Kidney tubule cell (primary cell): ENCODE results near the gene INIP.
"Not testable (repeated sequence)": the region's sequence is repeated elsewhere in the genome, so short reads cannot be mapped to it uniquely, and the experiment has no call there.

ENCODE experiments used
- DNase-seq: peaks from one replicate; pipeline ENCODE4 v3.0.0-alpha.2; 2018; ENCODE audit warnings: low spot score

The INIP gene

DNA sequence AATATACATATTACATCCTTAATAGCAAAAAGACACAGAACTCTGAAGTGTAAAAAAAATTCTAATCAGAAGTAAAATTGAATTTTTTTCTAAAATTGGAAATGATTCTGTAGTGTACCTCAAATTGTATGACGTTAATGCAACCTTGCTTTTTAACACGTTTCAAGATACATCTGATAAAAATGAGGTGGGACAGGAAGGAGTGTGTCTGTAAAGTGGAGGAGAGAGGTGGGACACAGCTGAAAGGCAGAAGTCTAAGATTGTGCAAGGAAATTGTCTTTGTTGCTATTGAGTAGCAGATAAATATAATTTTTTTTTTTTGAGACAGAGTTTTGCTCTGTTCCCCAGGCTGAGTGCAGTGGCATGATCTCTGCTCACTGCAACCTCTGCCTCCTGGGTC is 17.0 kb upstream of the INIP start:
- no peak for DNase-seq

DNA sequence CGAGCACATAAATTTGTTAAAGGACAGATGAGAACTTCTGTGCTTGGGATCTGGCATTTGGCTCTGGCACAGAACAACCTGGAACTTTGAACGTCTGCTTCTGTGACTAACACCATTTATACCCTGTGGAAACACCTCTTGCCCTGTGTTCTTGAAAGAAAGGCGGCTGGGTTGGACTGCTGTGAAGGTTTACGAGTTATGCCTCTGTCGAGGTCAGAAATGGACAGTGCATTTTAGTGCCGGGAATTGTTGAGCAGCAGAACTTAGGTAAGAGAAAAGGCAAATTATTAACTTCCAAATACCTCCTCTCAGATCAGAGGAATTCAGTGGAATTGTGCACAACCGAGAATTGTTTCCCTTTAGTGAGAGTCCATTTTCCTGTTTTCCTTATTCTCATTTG is 14.1 kb upstream of the INIP start:
- peak; percentile 79 for DNase-seq

DNA sequence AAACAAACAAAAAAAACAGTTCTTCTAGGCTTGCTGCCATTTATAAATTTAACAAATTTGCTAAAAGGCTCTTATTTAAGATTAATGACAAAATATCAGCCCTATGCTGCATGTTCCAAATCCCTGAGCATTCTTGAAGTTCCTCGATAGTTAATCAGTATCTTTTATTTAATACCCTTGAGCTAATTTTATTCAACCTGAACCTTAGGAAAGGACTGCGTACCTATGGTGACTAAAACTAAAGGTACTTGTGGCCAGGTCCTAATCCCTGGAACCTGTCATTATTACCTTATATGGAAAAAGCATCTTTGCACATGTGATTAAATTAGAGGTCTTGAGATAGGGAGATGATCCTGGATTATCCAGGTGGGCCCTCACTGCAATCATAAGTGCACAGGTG is 10.5 kb upstream of the INIP start:
- DNase-seq: peak; percentile 79

DNA sequence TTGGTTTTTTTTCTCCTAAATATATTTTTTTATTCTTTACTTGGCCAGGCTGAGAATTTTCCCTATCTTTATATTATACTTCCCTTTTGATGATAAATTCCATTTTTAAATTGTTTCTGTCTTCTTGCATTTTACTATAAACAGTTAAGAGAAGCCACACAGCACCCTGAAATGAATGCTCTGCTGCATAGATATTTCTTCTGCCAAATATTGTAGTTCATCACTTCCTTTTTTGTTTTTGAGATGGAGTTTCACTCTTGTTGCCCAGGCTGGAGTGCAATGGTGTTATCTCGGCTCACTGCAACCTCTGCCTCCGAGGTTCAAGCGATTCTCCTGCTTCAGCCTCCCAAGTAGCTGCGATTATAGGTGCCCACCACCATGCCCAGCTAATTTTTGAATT is 8.5 kb upstream of the INIP start:
- no peak for DNase-seq

DNA sequence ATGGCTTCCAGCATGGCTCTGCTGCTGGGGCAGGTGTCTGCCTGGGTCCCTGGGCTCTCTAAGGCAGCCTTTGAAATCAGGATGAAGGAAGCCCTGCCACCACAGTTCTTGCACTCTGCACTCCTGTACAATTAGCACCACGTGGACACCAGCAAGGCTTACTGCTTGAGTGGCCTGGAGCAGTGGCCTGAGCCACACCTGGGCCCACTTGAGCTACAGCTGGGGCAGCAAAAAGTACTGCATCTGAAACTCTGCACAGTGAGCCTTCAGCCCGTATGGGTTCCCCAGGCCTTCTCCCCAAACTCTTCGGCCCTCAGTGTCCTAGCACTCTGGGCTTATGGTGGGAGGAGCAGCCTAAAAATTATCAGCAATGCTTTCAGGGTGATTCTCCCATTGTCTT is 8.0 kb upstream of the INIP start:
- no peak for DNase-seq

DNA sequence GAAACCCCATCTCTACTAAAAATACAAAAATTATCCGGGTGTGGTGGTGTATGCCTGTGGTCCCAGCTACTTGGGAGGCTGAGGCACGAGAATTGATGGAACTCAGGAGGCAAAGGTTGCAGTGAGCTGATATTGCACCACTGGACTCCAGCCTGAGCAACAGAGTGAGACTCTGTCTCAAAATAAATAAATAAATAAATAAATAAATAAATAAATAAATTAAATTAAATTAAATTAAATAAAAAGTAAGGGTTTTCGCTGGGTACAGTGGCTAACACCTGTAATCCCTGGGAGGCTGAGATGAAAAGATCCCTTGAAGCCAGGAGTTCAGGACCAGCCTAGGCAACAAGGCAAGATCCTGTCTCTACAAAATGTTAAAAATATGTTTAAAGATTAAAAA is 4.8 kb upstream of the INIP start:
- not testable (repeated sequence) for DNase-seq

DNA sequence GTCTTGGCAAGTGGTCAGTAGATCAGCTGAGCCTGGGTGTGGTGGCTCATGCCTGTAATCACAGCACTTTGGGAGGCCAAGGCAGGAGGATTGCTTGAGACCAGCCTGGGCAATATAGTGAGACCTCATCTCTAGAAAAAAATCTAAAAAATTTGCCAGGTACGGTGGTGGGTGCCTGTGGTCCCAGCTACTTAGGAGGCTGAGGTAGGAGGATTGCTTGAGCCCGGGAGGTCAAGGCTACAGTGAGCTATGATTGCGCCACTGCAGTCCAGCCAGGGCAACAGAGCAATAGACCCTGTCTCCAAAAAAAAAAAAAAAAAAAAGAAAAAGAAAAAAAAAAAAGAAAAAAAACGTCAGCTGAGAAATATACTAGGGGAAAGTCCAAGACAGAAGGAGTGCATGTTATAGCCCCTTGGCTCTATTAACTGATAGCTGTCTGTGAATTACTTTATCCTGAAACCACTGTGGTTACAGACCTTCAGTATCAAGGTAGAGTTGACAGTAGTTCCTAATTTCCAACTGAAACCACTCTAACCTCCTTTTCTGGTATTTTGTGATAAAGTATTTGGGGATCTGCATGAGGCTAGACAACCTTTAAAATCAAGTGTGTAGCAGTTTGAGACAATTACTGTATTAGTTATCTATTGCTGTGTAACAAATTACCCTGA is 2.3 kb upstream of the INIP start:
- DNase-seq: no peak

DNA sequence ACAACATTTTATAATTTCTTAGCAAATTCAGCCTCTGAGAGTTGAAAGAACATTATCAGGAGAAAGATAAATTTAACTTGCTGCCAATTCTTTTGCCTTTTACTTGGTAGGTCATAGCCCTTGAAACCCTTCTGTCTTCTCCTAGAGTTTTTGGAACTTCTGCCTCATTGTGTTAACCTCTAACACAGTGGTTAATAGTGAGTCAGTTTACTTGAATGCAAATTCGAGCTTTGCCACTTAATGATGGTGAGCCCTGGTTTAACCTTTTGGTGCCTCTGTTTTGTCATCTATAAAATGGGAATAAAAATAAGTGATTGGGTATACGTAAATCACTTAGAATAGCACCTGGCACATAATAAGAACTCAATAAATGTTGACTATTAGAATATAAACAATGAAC is 1.8 kb upstream of the INIP start:
- peak; percentile 22 for DNase-seq

DNA sequence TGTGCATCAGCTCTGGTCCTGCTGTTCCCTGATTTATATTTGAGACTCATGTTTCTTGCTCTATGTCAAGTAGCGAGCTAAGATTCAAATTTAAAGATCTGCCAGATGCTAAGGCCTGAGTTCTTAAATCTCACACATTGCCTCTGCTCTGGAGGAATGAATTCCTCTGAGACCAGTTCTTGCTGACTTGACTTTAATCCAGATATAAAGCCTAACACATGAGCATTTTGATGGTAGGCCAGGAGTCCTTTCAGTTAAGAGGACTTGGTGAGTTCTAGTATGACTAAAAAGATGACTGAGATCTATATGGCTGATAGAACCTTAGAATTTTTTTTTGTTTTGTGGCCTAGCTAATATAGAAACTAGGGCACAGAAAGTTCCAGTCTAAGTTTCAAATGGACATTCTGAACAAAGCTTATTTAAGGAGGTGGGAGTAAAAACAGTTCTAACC is 1.3 kb upstream of the INIP start:
- DNase-seq: no peak

DNA sequence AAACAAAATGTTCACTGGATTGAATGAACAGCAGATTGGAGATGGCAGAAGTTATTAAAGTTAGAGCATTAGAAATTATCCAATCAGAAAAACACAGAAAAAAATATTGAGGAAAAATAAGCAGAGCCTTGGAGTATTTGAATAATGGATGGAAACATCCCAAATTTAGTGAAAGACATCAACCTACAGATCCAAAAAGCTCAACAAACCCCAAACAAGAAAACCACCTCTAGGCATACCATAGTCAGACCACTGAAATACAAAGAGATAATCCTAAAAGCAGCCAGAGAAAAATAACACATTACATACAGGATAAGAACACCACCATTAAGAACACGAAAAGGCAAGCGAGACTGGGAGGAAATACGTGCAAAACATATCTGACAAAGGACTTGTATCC is 5.2 kb downstream of the INIP start:
- DNase-seq: no peak

DNA sequence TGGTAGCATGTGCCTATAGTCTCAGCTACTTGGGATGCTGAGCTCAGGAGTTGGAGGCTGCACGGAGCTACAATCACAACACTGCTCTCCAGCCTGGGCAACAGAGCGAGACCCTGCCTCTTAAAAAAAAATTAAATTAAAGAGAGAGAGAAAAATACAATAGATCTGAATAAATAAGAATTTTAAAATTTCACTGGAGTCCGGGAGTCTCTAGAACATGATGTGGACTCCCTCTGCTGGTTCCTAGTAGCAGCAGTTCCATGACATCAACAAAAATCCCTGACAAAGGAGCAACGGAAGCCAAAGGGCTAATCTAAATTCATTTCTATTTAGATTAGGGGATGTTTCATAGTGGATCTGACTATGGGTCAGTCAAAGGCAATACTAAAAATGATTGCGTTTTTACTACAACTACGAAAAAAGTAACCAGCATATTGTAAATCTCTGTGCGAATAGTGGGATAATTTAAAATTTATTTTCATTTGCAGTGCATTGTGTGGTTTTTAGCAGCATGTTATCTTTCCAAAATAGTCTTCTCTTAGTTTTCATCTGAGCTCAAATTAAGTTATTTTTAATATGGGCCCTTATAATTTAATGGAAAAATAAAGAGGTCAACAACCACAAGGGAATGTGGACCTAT is 6.7 kb downstream of the INIP start:
- peak; percentile 47 for DNase-seq

DNA sequence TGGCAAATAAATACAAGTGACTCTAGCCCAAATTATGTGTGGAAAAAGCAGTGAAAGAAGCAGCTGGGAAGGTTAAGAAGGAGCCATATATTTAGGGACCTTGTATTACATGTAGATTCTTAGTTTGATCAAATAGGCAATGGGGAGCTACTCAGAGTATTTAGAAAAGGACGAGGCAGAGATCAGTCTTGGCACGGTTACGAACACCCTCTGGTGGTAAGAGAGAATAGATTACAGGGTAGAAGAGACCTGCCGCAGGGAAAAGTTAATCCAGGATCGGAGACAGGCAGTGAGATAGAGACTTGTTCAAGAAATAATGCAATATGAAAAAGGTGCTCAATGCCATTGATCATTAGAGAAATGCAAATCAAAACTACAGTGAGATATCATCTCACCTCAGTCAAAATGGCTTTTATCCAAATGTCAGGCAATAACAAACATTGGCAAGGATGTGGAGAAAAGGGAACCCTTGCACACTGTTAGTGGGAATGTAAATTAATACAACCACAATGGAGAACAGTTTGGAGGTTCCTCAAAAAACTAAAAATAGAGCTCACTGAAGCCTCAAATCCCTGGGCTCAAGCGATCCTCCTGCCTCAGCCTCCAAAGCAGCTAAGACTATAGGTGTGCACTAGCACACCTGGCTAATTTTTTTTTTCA is 12.0 kb downstream of the INIP start:
- peak; percentile 58 for DNase-seq

DNA sequence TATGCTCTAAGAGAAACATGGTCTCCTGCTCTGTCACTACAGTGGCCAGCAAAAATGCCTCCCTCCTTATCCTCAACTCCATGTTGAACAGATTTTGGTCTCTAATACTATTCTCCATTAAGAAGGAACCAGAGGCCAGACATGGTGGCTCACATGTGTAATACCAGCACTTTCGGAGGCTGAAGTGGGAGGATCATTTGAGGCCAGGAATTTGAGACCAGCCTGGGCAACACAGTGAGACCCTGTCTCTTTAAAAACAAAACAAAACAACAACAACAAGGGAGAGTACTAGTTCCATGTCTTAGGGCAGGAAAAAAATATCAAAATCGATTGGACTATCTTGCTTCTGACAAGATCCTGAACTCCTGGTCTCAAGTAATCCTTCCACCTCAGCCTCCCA is 14.6 kb downstream of the INIP start:
- DNase-seq: no peak

DNA sequence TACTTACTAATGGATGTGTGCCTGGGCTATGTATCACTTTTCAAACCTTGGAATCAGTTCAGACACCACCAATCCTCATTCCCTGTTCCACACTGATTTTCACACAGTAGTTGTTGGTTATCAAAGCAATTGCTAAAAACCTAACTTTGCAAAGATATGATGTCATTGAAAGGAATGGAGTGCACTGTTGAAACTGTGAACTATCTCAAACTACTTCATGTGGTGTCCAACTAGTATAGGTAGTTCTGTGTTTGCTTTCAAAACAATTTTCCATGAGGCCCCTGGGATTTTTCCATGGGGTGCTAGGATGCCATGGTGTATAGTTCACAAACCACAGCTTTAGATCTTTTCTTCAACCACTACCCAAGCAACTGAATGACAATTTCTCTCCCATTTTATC is 17.8 kb downstream of the INIP start:
- DNase-seq: no peak

DNA sequence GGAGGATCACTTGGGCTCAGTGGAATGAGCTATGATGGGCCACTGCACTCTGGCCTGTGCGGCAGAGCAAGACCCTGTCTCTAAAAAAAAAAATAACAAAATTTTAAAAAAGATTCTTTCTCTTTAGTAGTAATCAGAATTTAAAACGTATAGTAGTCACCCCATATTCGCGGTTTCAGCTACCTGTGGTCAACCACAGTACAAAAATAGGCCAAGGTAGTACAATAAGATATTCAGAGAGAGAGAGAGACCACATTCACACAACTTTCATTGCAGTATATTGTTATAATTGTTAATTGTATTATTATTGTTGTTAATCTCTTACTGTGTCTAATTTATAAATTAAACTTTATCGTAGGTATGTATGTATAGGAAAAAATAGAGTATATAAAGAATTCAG is 18.7 kb downstream of the INIP start:
- DNase-seq: no peak

DNA sequence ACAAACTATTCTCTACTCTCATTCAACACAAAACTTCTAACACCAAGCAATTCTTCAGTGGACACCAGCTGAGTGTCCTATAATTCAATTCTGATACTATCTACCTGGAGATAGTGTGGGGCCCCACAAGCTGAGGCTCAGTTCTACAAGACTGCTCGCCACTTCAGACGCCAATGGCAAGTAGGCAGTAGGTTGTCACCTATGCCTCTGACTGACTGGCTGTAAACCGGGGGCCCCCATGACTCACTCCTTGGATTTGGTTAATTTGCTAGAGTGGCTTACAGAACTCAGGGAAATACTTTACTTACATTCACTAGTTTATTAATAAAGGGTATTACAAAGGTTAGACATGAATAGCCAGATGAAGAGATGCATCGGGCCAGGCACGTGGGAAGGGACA is 21.5 kb downstream of the INIP start:
- no peak for DNase-seq

DNA sequence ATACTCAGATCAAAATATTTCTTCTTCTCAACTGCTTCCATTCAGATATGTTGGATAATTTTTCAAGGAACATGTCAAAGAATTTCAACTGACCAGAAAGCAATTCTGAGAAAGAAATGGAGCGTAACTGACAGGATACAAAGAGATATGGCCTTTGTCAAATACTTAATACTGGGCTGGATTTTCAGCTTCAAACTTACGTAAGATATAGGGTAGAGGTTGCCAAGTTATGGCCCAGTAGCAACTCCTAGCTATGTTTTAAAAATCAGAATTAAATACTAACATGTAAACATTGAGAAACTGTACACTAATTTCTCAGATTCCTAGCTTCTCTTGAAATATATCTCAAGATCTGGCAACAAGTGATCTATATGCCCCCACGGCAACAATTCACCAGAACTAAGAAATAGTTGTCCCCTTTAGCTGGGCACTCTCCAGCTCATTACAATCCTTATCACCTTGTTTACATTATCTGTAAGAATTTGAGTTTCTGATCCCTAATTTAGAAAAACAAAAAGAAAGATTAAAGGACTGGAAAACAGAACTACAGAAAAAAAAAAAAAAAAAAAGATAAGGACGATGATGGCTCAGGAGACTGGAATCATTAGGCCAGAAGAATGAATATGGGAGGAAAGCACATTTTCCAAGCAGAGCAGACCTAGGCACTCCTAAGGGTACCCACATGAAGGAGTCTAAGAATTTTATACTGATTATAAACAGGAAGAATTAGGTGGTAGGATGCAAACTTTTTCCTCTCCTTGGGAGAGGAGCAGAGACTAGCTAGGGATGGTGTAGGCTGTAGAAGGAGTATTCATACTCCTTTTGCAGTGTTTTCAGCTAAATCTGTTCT is 23.0 kb downstream of the INIP start:
- no peak for DNase-seq

DNA sequence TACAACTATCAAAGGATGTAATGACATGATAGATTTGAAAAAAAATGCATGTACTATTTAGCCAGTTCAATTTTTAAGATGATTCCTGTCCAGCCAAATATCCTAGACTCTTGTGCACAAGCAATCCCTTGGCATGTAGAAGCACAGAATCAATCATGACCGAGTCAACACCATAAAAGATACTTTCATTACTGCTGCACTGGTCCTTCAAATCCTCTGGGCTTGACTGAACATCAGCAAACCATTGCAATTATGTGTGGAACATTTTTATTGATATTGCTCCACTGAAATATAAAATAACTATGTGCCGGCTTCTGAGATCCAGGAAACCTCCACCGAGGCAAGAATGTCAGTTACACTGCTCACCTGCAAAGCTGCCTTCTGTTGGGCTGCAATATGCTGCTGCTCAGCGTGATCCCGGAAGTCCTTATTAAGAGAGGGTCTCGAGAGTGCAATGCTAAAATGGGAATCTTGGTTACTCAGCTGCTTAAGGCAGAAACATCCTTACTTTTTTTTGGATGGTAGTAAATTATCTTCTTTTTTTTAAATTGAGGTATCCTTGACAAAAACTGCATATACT is 28.7 kb downstream of the INIP start:
- DNase-seq: no peak

DNA sequence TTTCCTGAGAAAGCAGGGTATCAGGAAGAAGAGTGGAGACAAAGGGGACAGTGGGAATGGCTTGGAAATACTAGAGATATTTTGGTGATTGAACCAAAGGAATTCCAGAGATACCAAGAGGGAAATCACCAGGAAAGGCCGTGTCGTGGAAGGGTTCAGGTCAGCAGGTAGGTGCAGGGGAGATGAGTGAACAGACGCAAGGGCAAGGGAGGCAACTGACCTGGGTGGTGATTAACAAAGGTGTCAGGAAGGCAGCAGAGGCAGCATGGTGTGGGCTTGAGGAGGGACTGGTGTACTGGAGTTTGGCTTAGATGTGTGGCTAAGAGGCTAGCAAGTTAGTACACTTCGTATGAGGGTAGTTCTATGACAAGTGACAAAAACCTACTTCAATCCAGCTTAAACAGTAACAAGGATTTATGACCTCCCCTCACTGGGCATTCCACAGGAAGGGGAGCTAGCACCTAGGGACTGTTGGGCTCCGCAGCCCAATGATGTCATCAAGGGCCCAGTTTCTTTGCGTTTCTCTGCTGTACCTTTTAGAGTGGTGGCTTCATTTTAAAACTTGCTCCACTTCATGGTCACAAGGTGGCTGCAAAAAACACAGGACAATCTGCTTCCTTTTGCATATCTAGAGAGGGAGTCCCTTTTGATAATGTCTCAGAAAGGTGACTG is 37.0 kb downstream of the INIP start:
- peak; percentile 63 for DNase-seq

DNA sequence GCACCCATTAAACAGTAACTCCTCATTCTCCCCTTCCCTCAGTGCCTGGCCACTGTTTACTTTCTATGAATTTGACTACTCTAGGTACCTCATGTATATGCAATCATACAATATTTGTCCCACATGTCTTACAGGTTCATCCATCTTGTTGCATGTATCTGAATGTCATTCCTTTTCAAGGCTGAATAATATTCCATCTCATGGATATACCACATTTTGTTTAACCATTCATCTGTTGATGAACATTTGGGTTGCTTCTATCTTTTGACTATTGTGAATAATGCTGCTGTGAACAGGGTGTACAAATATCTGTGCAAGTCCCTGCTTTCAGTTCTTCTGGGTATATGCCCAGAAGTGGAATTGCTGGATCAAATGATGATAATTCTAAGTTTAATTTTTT is 40.9 kb downstream of the INIP start:
- no peak for DNase-seq

DNA sequence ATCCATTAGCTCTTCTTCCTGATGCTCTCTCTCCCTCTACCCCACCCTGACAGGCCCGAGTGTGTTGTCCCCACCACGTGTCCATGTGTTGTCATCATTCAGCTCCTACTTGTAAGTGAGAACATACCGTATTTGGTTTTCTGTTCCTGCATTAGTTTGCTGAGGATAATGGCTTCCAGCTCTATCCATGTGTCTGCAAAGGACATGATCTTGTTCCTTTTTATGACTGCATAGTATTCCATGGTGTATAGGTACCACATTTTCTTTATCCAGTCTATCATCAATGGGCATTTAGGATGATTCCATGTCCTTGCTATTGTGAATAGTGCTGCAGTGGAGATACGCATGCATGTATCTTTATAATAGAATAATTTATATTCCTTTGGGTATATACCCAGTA is 44.7 kb downstream of the INIP start:
- not testable (repeated sequence) for DNase-seq
